GM18526 (cell line): ENCODE measurements around the gene OR6M1.

Experiments used
- POLR2A ChIP-seq: IDR thresholded peaks from 3 replicates; pipeline ENCODE4 v1.6.1; 2011; ENCODE audit not compliant: insufficient read length; ENCODE audit errors: extremely low read depth

OR6M1 gene

DNA sequence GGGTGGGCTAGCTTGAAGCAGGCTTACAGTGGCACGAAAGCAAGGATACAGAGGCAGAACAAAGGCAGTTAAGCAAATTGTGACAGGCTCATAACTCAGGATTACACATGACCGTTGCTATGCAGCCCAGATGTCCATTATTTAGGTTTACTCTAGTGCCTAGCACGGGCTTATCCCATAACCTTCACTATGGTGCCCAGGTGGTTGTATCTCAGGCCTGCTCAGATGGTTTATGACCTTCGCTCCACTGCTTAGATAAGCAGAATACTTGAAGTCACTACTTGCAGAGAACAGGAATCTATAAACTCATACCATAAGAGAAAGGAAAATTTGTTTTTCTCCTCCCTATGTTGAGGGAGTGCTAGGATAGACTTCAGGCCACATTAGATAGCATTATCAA lies 9.0 kb downstream of the OR6M1 start:
- no peak for TF ChIP-seq POLR2A

DNA sequence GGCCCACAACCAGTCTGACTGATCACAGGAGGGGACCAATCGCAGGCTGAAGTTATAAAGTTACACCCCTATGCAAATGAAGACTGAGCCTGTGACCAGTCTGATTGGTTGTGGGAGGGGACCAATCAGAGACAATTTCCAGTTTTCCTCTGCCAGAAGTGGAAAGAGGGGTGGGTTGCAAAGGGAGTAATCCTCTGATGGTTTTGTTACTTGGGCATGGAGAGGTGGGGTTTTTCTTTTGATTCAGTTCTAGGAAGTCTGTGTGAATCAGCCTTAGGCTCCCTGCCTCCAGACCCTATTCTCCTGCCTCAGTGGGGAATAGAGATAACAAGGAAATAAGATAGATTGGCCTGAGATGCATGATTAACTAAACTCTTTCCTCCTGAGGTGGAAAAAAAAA lies 9.9 kb downstream of the OR6M1 start:
- TF ChIP-seq POLR2A, result no peak

DNA sequence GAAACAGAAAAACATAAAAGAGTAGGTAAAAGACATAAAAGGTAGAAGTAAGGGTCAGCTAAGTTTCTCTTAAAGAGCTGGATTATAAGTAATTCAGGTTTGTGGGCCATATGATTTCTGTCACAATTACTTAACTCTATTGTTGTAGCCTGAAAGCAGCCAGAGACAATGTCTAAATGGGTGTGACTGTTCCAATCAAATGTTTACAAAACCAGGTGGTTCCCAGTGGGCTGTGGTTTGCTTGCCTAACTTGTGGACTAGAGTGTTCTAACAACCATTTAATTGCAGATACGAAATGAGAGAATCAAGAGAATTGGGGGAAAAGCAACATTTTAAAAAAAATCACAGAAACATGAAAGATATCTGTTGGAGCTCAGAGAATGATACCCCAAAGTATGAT lies 22.6 kb downstream of the OR6M1 start:
- TF ChIP-seq POLR2A, result no peak

DNA sequence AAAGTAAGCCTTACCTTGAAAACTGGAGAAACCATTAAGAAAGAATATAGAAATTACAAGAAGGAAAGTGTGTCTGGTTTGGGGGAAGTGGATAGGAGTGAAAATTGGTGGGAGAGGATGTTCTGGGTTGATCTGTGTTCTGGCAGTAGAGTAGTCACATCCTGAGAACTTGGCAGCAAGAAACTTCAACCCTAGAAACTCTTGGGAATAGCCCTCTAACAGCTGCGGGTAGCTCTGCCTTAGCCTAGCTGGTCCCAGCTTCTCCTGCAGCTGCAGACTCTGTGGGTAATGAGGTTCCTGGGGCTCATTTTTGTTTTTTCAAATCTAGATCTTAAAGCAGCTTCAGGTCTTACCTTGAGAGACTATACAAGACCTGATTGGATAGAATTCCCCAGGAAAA lies 27.6 kb downstream of the OR6M1 start:
- no peak for TF ChIP-seq POLR2A

DNA sequence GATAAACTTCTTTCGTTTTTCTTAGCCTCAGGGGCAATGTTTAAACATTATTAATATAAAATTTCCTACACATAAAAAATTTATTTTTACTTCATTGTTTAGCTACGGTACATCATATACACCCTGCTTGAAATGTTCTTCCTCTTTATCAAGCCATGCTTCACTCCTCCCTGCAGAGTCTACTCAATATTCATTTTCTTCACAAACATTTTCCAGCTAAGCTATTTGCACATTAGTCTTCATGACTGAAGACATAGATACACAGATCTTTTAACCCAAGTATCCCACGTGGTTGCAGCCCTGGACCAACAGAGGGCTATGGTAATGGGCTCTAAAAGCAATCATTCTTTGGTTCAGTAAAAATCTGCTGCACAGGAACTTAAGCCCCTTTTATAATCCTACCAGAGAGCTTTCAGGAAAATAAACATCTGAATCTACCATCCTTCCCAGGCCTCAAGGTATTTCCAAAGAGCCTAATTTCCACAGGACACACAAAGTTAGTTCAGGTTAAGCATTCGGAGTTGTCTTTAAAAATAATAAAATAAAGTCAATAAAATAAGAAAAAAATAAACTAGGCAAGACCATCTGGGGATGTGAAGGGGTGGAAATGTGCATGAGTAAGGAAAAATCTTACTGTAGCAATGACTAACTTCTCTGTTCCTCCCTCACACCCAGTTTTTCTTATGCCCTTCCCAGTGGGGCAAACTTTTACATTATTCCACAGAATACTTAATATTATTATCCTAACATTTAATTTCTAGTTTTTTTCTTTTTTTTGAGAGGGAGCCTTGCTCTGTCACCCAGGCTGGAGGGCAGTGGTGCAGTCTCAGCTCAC lies 30.2 kb downstream of the OR6M1 start:
- no peak for TF ChIP-seq POLR2A

DNA sequence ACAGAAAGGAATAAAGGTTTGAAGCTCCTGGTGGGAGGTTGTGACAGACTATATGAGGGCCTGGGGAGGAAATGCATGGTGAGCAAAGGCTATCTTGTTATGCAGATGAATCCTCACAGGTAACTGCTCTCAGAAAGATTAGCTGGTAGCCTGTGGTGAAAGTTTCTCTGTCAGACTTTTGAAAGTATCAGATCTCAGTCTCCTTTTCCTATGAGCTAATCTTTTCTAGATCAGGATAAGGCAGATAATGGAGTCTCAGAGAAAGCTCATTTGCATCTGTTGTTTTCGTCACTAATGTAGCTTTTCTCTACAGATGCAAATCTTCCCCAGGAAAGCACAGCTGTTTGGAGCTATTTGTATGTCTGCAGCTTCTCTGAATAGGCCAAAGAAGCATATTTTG lies 30.9 kb downstream of the OR6M1 start:
- no peak for TF ChIP-seq POLR2A

DNA sequence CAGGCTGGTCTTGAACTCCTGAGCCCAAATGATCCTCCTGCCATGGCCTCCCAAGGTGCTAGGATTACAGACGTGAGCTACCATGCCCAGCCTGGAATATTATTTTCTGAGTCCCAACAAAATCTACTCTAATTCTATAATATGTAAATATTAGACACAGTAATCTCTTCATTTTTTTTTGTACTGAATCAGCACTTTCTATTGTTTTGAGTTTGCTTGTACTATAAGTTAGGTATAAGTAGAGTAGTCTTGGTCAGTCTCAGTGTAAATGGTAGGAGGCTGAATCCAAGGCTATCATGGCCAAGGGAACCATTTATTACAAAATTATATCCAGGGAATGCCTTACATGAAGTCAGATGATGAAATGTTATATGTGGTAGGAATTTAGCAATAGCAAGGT lies 32.2 kb downstream of the OR6M1 start:
- no peak for TF ChIP-seq POLR2A

DNA sequence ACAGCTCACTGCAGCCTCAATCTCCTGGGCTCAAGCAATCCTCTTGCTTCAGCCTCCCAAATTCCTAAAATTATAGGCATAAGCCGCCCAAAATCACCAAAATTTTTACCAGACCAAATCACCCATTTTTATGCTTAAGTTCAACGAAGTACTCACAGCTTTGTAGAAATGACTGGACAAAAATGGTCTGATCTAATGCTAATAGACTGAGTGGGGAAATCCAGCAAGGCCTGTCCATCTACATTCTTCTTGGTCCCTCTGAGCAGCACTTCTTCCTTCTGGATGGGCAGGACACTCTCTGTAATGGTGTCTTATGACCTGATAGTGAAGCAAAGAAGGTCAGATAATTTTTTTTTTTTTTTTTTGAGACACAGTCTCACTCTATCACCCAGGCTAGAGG lies 33.1 kb downstream of the OR6M1 start:
- no peak for TF ChIP-seq POLR2A

DNA sequence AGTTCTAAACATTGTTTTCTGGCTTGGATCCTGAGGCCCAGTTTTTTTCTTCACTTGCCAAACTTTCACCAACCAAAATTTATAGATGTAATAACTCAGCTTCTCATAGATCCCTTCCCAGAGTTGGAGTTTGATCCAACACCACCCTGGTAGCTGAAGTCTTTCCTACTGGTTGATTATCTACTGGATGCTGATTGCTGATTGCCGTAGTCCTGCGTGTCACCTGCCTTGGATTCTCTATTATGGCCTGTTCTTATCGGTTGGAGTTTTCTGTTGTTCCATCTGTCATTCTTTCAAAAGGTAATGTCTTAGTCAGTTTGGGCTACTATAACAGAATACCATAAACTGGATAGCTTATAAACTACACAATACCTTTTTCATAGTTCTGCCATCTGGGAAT lies 34.5 kb downstream of the OR6M1 start:
- no peak for TF ChIP-seq POLR2A

DNA sequence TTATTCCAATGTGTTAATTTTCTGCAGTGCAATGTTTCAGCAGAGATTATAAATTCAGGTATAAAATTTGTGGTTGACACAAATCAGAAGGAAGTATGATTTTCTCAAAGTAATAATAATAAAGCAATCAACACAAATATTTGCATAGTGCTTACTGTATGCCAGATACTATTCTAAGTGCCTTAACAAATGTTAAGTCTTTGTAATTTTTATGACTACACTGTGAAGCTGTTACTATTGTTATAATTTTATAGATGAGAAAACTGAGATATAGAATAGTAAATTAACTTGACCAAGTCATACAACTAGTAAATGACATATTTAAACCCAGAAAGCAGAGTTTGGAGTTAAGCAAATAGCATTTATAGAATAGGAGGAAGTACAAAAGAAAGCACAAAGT lies 35.4 kb downstream of the OR6M1 start:
- TF ChIP-seq POLR2A, result no peak

DNA sequence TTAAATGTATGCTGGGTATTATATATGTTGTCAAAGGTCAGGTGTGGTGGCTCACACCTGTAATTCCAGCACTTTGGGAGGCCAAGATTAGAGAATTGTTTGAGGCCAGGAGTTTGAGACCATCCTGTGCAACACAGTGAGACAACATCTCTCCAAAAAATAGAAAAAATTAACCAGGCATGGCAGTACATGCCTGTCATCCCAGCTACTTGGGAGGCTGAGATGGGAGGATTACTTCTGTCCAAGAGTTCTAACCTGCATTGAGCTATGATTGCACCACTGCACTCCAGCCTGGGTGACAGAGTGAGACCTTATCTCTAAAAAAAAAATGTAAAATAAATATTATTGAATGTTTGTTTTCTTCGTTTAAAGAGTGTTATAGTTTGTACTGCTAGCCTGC lies 40.5 kb downstream of the OR6M1 start:
- no peak for TF ChIP-seq POLR2A

DNA sequence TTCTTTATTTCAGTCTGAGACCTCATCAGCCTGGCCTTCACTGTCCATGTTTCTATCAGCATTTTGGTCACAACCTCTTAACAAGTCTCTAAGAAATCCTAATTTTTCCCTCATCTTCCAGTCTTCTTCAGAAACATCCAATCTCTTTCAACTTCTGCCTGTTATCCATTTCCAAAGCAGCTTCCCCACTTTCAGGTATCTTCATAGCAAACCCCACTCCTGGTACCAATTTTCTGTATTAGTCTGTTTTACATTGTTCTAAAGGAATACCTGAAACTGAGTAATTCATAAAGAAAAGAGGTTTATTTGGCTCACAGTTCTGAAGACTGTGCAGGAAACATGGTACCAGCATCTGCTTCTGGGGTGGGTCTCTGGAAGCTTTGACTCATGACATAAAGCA lies 43.7 kb downstream of the OR6M1 start:
- no peak for TF ChIP-seq POLR2A

DNA sequence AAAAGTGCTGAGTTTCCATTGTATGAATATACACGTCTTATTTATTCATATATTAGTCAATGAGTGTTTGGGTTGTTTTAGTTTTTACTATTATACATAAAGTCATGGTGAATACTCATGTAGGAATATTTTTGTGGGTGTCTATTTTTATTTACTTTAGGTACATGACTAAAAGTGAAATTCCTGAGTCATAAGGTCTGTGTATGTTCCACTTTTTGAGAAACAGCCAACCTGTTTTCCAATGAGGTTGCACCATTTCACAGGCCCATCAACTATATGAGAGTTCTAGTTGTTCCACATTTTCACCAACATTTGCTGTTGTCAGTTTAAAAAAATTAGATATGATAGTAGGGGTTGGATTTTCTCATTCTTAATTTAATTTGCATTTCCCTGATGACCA lies 45.3 kb downstream of the OR6M1 start:
- TF ChIP-seq POLR2A, result no peak

DNA sequence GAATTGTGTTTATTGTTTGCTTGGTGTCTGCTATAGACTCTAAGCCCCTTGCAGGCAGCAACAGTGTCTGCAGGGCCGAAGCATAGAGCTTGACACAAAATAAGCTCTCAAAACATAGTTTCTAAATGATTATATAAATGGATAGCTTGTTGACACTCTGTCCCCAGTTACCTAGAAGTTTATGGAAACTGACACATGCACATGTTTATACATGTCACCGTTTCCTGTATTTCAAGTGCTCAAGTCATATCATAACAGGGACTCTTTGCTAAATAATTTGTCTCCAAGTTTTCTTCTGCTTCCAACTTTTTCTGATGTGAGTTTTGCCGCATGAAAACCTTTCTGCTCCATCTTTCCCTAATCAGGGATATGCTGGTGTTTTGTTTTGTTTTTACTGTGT lies 48.2 kb downstream of the OR6M1 start:
- TF ChIP-seq POLR2A, result no peak

DNA sequence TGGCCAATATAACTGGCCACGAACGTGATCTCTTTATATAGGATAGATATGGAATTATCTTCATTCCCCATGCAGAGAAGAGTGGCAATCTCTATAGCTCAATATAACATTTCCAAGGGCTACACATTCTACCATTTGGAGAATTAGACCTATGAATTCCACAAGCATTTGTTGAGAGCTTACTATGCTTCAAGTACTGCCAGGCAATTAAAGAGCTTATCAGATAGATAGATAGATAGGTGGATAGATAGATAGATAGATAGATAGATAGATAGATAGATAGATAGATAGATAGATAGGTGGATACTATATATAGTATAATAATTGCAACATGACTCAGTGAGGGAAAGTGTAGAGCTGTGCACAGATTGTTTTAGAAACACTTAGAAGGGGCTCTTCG lies 50.3 kb downstream of the OR6M1 start:
- no peak for TF ChIP-seq POLR2A
